GM19395 (cell line): Measurements from ENCODE around the gene NMNAT1.
A peak's percentile ranks its signal among the peaks of the same experiment; 100 is the strongest.
"Not testable (repeated sequence)": the region's sequence is repeated elsewhere in the genome, so short reads cannot be mapped to it uniquely, and the experiment has no call there.

Source experiments
- ATAC-seq: cut with Tn5 transposase; IDR thresholded peaks from one replicate; pipeline ENCODE4 v1.9.1; 2021; ENCODE audit warnings: mild to moderate bottlenecking, moderate library complexity; ENCODE audit not compliant: unreplicated experiment

Gene NMNAT1

GRCh38 chr1:9942939-9943788 lies at the start of gene NMNAT1, which contains the start of gene LZIC:
Gene NMNAT1, plus strand, starts transcription at chr1:9943475. Its CDS starts 28,599 bp downstream, at chr1:9972074.
Gene LZIC, minus strand, starts transcription at chr1:9943391. Its CDS starts 6,772 bp downstream, at chr1:9936619.
- ATAC-seq, result peak; percentile 92

DNA sequence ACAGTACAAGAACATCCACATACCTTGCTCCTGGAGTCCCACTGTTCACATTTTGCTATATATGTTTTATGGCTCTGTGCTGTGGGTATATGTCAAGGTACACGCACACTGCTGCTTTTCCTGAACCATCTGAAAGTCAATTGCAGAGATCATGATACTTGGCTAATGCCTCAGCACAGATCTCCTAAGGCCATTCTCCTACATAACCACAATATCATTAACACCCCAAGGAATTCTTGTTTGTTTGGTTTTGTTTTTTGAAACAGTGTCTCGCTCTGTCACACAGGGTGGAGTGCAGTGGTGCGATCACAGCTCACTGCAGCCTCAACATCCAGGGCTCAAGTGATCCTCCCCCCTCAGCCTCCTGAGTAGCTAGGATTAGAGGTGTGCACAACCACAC lies 49.2 kb upstream of the NMNAT1 start:
- ATAC-seq, result no peak

GRCh38 chr1:9900142-9901043 lies 42.9 kb upstream of the NMNAT1 start:
- ATAC-seq, result no peak

DNA sequence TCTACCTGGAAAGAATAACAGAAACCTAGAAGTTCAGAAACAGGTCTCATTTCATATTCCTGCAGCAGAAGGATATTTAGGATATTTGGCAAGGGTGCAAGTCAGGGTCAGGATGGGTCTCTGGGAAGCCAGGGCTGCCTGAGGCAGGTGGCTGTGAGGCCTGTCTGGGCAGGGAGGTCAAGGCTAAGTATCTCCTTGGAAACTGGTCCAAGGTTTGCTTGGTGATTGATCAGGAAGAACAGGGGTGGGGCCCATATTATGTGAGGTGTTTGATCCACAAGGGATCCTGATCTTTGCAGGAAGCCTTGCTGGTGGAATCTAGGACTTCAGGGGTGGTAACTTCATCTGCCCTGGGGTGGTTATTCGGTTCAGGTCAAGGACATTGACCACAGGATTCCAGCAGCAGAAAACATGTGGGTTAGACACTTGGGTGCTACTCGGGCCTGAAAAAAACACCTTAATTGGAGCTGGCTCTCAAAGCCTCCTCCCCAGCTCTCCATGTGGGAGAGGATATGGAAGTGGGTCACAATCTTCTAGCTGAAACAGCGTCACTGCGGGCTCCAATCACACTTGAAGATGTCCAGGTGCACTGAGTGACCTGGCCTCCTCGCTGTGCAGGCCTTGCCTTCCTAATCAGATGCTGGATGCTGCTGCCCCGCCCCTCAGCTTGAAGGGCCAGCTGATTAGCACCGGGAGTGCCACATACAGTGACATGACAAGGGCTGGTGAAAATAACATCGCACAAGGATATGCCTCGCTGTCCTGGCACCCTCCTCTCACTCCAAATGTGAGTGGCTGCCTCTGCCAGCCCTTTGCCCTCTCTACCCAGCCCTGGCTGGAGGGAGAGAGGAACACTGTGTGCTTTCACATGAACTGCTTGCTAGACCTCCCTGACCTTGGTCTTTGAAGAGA lies 41.9 kb upstream of the NMNAT1 start:
- ATAC-seq, result no peak

GRCh38 chr1:9902060-9902452 lies 41.2 kb upstream of the NMNAT1 start:
- ATAC-seq, result no peak

DNA sequence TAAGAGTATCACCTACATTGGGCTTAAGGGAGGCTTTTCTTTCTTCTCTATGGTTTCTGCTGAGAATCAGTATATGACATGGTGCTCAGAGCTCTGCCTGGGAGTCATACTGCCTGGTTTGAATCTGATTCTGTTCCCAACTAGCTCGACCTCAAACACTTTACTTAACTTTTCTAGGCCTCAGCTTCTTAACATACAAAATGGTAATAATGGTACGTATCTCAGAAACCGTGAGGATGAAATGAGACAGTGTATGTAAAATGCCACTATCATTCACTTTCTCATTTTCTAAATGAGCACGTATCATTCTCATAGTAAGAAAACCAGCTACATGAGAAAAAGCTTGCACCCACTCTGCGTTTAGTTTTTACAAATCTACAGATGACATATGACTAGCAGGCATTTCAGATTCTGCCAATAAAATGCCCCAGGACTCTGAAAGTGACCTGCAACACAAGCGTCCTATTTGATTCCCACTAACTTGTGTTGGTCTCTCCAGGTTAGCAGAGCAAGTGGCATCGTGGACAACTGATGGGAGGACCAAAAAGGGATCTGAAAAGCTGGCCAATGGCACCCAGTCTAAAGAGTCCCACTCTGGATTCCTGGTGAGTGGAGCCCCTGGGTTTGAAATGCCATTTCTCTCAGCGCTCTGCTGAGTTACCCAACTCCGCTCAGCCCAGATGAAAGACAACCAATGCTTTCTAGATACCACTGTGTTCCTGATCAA lies 39.3 kb upstream of the NMNAT1 start:
- no peak for ATAC-seq

DNA sequence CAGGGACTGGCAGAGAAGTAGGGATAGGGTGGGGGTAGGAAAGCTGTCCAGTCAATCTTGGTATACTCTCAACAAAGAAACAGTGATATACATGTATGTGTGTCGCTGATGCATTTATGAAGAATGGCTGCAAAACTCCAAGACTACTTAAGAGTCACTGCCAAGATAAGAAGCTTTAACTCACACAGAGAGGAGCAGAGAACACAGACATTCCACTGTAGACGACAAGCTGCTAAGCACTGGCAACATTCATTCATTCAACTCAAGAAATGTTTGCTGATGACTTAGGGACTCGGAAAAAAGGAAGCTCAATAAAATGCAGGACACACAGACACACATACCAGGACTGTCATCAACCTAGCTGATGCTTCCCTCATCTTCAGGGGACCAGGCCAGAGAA lies 38.7 kb upstream of the NMNAT1 start:
- ATAC-seq, result no peak

GRCh38 chr1:9905010-9905409 lies 38.3 kb upstream of the NMNAT1 start:
- no peak for ATAC-seq

DNA sequence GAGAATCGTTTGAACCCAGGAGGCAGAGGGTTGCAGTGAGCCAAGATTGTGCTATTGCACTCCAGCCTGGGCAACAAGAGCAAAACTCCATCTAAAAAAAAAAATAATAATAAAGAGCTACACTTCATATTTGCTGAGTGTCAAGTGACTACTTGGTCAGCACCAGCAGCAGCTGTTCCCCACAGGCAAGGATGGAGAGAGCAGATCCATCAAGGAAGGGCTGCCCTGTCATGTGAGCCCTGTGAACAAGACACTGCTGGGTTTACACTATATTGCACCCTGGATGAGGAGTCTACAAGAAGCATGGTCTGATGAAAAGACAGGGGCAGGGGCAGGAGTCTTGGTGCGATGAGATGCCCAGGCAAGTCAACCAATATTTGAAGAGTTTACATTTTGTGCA lies 36.8 kb upstream of the NMNAT1 start:
- no peak for ATAC-seq

DNA sequence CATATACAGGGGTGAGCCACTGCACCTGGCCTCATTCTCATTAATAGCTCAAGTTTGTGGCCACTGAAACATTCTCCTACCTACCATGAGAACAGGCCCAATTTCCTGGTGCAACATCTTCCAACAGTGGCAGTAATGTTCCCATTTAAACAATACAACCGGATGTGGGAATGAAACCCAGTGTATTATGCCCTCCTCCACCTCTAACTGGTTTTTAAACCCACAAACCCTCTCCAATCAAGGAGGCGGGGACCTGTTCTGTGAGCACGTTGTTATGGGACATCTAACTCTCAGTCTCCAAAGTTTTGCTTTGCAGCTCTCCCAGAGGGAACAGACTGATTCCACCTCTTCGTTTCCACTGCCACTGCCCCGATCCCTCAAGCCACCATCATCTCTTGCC lies 35.8 kb upstream of the NMNAT1 start:
- ATAC-seq, result no peak

- no peak for ATAC-seq
These were observed 34.4 kb upstream of the NMNAT1 start for GRCh38 chr1:9908871-9909233.

DNA sequence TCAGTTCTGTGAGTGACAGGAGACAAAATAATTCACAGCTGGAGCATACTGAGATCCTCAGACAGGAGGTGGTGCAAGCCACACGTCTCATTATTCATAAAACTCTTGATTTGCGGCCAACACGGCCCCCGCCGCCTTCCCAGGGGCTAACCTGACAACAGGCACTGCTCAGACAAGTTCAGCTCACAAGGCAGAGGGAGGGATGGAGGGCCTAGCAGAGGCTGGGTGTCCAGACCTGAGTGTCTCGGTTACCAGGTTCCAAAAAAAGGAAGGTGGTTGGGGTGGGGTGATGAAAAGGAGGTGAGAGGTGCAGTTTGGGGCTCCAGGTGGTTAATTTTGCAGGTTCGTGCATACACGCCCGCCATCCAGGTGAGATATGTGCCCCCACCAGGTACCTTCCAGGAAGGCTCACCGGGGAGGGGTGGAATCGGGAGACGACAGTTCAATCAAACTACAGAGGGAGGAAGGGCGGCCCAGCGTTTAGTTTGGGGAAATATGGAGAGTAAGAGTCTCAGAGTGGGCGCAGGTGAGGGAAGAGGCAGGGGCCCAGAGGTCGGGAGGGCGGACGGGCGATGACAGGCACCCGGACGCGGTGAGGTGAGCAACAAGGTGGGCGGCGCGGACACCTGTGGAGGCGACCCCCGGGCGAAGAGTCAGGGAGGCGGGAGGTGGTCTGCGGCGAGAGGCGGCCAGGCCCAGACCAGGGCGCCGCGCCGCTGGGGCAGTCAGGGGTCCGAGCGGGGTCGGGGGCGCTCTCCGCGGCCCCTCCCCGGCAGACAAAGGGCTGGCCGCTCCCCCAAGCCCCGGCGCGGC lies 33.8 kb upstream of the NMNAT1 start:
- ATAC-seq, result peak; percentile 8

GRCh38 chr1:9910076-9910422 lies 33.2 kb upstream of the NMNAT1 start, which contains the start of gene CTNNBIP1:
Gene CTNNBIP1, minus strand, starts transcription at chr1:9910269. Its CDS starts 38,205 bp downstream, at chr1:9872064.
- ATAC-seq, result peak; percentile 71

- peak; percentile 93 for ATAC-seq
These were observed 32.7 kb upstream of the NMNAT1 start for GRCh38 chr1:9910423-9911178.

- ATAC-seq, result no peak
These were observed 30.9 kb upstream of the NMNAT1 start for GRCh38 chr1:9912264-9912936.

DNA sequence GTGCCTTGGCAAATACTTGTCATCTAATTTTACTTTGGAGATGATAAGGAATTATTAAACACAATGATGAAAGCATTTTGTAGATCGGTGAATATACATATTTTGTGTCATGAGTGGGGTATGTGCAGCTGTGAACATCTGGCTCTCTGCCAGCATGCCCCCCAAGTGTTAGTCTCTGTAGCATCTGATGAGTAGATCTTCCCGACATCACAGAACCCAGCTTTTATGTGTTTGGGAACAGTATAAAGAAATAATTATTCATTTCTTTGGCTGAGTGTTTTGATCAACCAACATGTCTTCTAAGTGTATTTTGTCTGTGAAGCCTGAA lies 28.7 kb upstream of the NMNAT1 start:
- ATAC-seq, result no peak

DNA sequence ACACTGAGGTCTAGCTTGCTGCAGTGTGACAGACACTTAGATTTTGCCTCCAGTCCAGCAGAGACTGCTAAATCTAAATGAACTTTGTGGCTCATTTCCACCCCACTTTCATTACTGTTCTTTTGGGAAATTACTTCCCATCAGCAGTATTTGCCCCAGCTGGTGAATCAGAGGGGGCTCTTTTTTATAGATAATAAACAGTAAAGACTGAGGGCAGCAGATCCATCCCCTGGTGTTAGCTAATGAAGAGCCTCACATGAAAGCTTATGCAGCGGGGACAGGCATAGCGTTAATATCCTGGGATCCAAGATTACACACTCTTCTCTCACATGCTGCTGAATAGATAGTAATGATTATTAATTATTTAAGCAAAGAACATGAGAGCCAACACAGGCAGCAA lies 26.8 kb upstream of the NMNAT1 start:
- ATAC-seq, result no peak

DNA sequence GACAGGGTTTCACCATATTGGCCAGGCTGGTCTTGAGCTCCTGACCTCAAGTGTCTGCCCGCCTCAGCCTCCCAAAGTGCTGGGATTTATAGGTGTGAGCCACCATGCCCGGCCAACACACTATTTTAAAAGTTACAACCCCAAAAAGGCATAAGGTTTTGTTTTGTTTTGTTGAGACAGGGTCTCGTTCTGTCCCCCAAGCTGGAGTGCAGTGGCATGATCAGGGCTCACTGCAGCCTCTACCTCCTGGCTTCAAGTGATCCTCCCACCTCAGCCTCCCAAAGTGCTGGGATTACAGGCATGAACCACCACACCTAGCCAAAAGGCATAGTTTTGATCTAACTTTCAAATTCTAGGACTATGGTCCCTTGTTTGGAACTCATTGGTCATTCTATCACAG lies 25.8 kb upstream of the NMNAT1 start:
- not testable (repeated sequence) for ATAC-seq
